Measurements from ENCODE around the gene AKAP13. TPM values are rescaled to one million over a fixed set of nuclear protein-coding genes. Genes with fewer than 3 reads are reported as not detected.

AKAP13 gene
- total and polyA plus RNA-seq, 7 donors, result 21.6 to 142 (median 98.5) TPM

DNA sequence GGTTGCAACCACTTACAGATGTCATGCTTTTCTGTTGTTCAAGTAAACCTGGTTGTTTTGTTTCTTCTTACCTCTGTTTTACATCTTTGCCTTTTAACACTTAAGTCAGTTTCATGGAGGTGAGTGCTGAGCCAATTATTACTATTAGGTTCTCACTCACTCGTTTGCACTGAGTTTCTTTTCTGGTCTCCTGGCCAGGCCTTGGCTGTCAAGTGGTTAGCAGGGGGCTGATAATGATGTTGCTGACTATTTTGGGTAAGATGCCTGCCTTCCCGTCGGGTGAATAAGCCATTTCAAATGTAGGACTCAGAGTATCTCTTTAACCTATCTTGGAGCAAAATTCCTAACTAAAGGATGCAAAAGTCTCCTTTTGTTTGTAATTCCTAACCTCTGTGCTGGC, 335.9 kb downstream of the AKAP13 start:
- Histone ChIP-seq H3K27me3 (no peaks in the 10 kb centered on the region), H3K4me3 (no peak overlapping the region), H3K36me3 (peaks cover 16 to 81% (median 58%) of the 10 kb centered on the region in 4 donors), H3K9me3 (no peaks in the 10 kb centered on the region), H3K27ac (peak overlapping the region in 1 of 4 donors; percentile 10), H3K4me1 (no peaks in the 10 kb centered on the region)
- DNase-seq, result no peak
- WGBS, 2 donors, result 80 to 86% methylated on average over 3 of the region's 3 CpGs
- intact Hi-C loops (cut with DNase I), result no loop called here
- TF ChIP-seq POLR2AphosphoS5 (IDR thresholded peaks at IDR 0.05) (no peak), EP300 (IDR thresholded peaks at IDR 0.05) (no peak), POLR2A (IDR thresholded peaks at IDR 0.05) (no peak)
- TF ChIP-seq, protein P1, sequence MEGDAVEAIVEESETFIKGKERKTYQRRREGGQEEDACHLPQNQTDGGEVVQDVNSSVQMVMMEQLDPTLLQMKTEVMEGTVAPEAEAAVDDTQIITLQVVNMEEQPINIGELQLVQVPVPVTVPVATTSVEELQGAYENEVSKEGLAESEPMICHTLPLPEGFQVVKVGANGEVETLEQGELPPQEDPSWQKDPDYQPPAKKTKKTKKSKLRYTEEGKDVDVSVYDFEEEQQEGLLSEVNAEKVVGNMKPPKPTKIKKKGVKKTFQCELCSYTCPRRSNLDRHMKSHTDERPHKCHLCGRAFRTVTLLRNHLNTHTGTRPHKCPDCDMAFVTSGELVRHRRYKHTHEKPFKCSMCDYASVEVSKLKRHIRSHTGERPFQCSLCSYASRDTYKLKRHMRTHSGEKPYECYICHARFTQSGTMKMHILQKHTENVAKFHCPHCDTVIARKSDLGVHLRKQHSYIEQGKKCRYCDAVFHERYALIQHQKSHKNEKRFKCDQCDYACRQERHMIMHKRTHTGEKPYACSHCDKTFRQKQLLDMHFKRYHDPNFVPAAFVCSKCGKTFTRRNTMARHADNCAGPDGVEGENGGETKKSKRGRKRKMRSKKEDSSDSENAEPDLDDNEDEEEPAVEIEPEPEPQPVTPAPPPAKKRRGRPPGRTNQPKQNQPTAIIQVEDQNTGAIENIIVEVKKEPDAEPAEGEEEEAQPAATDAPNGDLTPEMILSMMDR (IDR thresholded peaks at IDR 0.05), result no peak

DNA sequence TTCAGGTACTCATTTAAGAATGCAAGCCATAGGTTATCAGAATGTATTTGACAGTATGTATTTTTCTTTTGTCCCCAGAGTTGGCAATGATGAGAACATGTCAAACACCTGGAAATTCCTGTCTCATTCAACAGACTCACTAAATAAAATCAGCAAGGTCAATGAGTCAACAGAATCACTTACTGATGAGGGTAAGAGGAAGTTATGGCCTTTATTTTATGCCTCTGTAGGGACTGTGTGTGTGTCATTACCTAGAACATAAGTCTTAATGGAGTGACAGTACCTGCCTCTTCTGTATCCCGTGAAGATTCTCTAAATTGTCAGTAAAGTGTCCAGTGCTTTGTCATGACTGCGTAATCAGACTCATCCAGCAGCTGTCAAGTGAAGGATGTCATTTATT, 336.8 kb downstream of the AKAP13 start:
- intact Hi-C loops (cut with DNase I), result no loop called here
- H3K9me3 ChIP-seq, result no peaks in the 10 kb centered on the region
- TF ChIP-seq, protein P1 (IDR thresholded peaks at IDR 0.05), result no peak
- TF ChIP-seq POLR2A (IDR thresholded peaks at IDR 0.05), result no peak
- H3K36me3 ChIP-seq, result peaks cover 13 to 82% (median 59%) of the 10 kb centered on the region in 4 donors
- DNase-seq, result no peak
- H3K27me3 ChIP-seq, result no peaks in the 10 kb centered on the region
- no peaks in the 10 kb centered on the region for H3K4me1 ChIP-seq
- no peak overlapping the region for H3K4me3 ChIP-seq
- WGBS, 2 donors, result 92 to 94% methylated on average over 2 of the region's 2 CpGs
- peak overlapping the region in 1 of 4 donors; percentile 10 for H3K27ac ChIP-seq

DNA sequence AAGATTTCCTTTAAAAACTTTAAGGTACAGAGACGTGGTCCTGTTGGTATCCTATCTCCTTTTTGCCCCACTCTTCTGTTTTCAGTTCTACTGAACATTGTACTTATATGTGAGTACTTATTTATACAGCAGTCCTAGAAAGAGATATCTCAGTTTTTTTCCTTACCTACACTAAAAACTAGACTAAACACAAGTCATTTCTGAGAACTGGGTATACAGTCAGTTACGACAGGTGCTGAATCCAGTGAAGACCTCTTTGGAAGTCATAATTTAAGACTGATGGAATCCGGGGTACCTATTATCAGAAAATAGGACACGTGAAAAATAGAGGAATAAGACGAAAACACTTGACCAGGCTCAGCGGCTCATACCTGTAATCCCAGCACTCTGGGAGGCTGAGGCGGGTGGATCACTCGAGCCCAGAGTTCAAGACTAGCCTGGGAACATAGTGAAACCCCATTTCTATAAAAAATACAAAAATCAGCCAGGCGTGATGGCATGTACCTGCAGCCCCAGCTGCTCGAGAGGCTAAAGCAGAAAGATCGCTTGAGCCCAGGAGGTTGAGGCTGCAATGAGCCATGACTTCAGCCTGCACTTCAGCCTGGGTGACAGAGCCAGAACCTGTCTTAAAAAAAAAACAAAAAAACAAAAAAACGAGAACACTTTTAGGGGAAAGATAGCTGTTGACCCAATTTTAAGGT, 338.0 kb downstream of the AKAP13 start:
- TF ChIP-seq POLR2AphosphoS5 (IDR thresholded peaks at IDR 0.05), result no peak
- no peak for TF ChIP-seq EP300 (IDR thresholded peaks at IDR 0.05)
- no peak for TF ChIP-seq POLR2A (IDR thresholded peaks at IDR 0.05)
- TF ChIP-seq, protein P1 (IDR thresholded peaks at IDR 0.05), result no peak
- Histone ChIP-seq H3K27me3 (no peaks in the 10 kb centered on the region), H3K4me1 (no peaks in the 10 kb centered on the region), H3K36me3 (peaks cover 13 to 86% (median 63%) of the 10 kb centered on the region in 4 donors), H3K27ac (no peak overlapping the region), H3K9me3 (no peaks in the 10 kb centered on the region), H3K4me3 (no peak overlapping the region)
- WGBS, 2 donors, result 88 to 90% methylated on average over 12 of the region's 12 CpGs
- no peak for DNase-seq
- intact Hi-C loops (cut with DNase I), result no loop called here

DNA sequence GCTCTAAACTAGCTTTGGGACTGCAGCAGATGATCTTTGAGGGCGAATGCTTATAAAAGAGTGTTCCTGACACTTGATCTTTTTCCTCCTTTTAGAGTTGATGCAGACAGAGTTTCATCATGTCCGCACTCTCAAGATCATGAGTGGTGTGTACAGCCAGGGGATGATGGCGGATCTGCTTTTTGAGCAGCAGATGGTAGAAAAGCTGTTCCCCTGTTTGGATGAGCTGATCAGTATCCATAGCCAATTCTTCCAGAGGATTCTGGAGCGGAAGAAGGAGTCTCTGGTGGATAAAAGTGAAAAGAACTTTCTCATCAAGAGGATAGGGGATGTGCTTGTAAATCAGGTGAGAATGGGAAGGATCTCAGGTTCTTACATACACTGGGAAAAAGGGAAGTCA, 338.6 kb downstream of the AKAP13 start:
- no peaks in the 10 kb centered on the region for H3K27me3 ChIP-seq
- H3K4me3 ChIP-seq, result no peak overlapping the region
- H3K36me3 ChIP-seq, result peaks cover 13 to 89% (median 66%) of the 10 kb centered on the region in 4 donors
- TF ChIP-seq, protein P1 (IDR thresholded peaks at IDR 0.05), result no peak
- TF ChIP-seq EP300 (IDR thresholded peaks at IDR 0.05) (no peak), POLR2A (IDR thresholded peaks at IDR 0.05) (no peak), POLR2AphosphoS5 (IDR thresholded peaks at IDR 0.05) (no peak)
- DNase-seq, result no peak
- H3K27ac ChIP-seq, result no peak overlapping the region
- intact Hi-C loops (cut with DNase I), result no loop called here
- H3K9me3 ChIP-seq, result no peaks in the 10 kb centered on the region
- WGBS, 2 donors, result 97 to 99% methylated on average over 4 of the region's 4 CpGs
- peaks cover 0 to 4% (median 2%) of the 10 kb centered on the region in 4 donors for H3K4me1 ChIP-seq
